Duodenal mucosa (tissue), 2 donors: ENCODE data around the gene TEX36.

Experiments used
- H3K27ac ChIP-seq: one replicate; pipeline ENCODE4 v1.7.0; 2013; ENCODE audit warnings: low read depth, low read length
- H3K27me3 ChIP-seq, 2 donors: one replicate each; pipeline ENCODE4 v1.7.0; 2013; ENCODE audit warnings: low read length in 2 of 2, control low read depth in 1 of 2; ENCODE audit not compliant: insufficient read depth in 2 of 2, control insufficient read depth in 1 of 2
- H3K36me3 ChIP-seq, 2 donors: one replicate each; pipeline ENCODE4 v1.7.0; 2013; ENCODE audit warnings: low read length in 2 of 2, control low read depth in 1 of 2; ENCODE audit not compliant: insufficient read depth in 2 of 2, control insufficient read depth in 1 of 2
- H3K4me1 ChIP-seq, 2 donors: one replicate each; pipeline ENCODE4 v1.7.0; 2013; ENCODE audit warnings: low read length in 2 of 2, control low read depth in 1 of 2; ENCODE audit not compliant: insufficient read depth in 2 of 2, control insufficient read depth in 1 of 2
- H3K4me3 ChIP-seq, 2 donors: one replicate each; pipeline ENCODE4 v1.7.0; 2013; ENCODE audit warnings: low read length in 2 of 2, low read depth in 1 of 2
- H3K9ac ChIP-seq, 2 donors: one replicate each; pipeline ENCODE4 v1.7.0; 2013; ENCODE audit warnings: low read length in 2 of 2, low read depth in 1 of 2
- H3K9me3 ChIP-seq, 2 donors: one replicate each; pipeline ENCODE4 v1.7.0; 2013; ENCODE audit warnings: low read length in 2 of 2, control low read depth in 1 of 2; ENCODE audit not compliant: control insufficient read depth in 1 of 2

Gene TEX36

DNA sequence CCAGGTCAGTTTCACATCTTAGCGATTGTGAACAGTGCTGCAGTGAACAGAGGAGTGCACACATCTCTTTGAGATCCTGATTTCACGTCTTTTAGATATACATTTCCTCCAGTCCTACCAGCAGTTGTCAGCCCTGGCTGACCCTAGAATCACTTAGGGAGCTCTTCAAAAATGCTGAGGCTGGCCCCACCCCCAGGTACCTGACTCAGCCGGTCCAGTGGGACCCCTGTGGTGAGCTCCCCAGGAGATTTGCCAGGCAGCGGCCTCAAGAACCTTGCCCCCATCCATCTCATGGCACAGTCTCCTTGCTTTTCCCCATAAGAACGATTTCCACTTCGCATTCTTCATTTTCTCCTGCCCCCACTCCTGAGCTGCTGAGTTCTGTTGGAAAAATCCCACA lies 45.5 kb downstream of the TEX36 start:
- no peaks in the 10 kb centered on the region for H3K36me3 ChIP-seq
- H3K27ac ChIP-seq: no peak overlapping the region
- H3K9ac ChIP-seq: no peak overlapping the region
- no peak overlapping the region for H3K4me3 ChIP-seq
- peaks cover 0 to 3% of the 10 kb centered on the region in 2 donors for H3K27me3 ChIP-seq
- H3K9me3 ChIP-seq: no peaks in the 10 kb centered on the region
- no peaks in the 10 kb centered on the region for H3K4me1 ChIP-seq

DNA sequence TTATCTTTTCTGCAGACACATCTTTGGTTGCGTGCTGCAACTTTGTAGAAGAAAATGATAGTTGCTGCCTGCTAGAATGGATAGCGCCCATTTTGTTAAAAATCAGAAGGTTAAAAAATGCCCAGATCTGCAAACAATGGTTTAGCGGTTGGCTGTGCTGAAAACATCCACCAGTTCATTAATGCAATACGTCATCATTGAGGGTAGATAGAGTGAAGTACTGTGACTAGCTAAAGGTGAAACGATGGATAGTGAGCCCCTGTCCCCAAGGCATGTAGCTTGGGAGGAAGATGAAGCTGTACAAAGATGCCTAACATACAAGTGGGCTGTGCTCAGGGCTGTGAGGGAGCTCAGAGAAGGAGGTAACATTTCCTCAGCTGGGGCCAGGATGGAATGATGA lies 48.4 kb downstream of the TEX36 start:
- Histone ChIP-seq H3K27ac (no peak overlapping the region), H3K4me1 (no peaks in the 10 kb centered on the region), H3K9ac (no peak overlapping the region), H3K36me3 (no peaks in the 10 kb centered on the region), H3K9me3 (no peaks in the 10 kb centered on the region), H3K4me3 (no peak overlapping the region), H3K27me3 (peaks cover 0 to 3% of the 10 kb centered on the region in 2 donors)

DNA sequence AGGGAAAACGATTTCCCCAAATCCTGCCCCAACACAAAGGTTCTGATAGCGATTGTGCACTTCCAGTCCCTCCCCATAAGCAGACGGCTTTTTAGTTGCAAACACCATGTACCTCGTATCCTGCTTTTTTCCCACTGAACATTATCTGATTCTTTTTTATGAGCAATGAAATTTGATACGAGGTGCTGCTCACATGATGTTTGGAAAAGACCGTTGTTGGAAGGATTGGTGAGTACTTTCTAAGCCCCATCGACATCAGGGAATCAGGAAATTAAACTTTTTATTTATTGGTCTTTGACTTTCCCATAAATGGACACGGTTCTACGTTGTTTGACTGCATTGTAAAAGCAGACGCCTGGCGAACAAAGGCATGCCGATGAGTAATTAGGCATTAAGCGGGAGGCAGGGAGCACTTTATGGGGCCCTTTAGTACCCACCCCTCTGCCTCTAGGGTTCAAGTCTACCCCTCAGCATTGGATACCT lies 49.4 kb downstream of the TEX36 start:
- no peaks in the 10 kb centered on the region for H3K36me3 ChIP-seq
- H3K9ac ChIP-seq: no peak overlapping the region
- H3K4me3 ChIP-seq: no peak overlapping the region
- H3K27me3 ChIP-seq: no peaks in the 10 kb centered on the region
- no peak overlapping the region for H3K27ac ChIP-seq
- H3K4me1 ChIP-seq: no peaks in the 10 kb centered on the region
- H3K9me3 ChIP-seq: no peaks in the 10 kb centered on the region

DNA sequence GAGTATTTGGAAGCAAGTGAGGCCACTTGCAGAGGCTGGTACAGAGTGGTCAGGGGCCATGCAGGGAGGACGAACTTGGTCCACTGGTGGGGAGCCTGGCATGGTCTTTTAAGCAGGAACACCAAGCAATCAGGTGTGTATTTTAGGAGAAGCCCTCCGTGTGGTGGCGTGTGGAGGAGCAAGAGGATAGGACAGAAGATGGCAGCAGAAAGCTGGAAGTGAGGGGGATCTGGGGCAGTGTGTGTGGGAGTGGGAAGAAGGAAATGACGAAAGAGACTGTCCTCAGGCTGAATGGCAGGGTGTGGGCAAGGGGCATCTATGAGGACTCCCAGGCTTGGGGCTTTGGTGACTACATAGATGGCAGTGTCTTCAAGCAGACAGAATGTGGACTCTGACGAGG lies 51.2 kb downstream of the TEX36 start:
- Histone ChIP-seq H3K27ac (no peak overlapping the region), H3K4me1 (no peaks in the 10 kb centered on the region), H3K9me3 (no peaks in the 10 kb centered on the region), H3K36me3 (no peaks in the 10 kb centered on the region), H3K9ac (no peak overlapping the region), H3K27me3 (peaks cover 0 to under 1% of the 10 kb centered on the region in 2 donors), H3K4me3 (no peak overlapping the region)

DNA sequence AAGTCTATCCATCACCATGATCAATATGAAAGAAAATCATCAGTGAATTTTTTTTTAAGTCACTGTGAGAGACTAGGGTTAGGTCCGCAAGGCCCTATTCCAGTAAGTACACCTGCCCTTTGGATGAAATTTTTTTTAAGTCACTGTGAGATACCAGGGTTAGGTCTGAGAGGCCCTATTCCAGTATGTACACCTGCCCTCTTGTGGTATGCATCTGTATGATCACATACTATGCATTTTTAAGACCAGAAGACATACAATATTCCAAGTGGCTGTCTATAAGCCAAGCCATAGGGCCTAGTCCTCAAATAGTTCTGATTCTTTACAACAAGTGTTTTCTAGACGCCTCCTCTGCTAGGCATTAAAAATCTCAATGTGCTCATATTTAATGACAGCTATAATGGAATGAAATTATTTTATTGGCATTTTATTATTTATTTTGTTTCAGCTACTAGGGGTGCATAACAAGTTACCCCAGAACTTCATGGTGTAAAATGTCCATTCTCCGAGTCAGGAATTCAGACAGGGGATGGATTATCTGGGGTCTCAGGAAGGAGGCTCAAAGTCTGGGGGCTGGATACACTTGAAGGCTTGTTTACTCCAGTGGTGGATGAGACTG lies 53.1 kb downstream of the TEX36 start:
- H3K9ac ChIP-seq: no peak overlapping the region
- peaks cover 0 to 8% of the 10 kb centered on the region in 2 donors for H3K27me3 ChIP-seq
- no peaks in the 10 kb centered on the region for H3K36me3 ChIP-seq
- H3K27ac ChIP-seq: no peak overlapping the region
- H3K9me3 ChIP-seq: no peaks in the 10 kb centered on the region
- no peaks in the 10 kb centered on the region for H3K4me1 ChIP-seq
- no peak overlapping the region for H3K4me3 ChIP-seq

DNA sequence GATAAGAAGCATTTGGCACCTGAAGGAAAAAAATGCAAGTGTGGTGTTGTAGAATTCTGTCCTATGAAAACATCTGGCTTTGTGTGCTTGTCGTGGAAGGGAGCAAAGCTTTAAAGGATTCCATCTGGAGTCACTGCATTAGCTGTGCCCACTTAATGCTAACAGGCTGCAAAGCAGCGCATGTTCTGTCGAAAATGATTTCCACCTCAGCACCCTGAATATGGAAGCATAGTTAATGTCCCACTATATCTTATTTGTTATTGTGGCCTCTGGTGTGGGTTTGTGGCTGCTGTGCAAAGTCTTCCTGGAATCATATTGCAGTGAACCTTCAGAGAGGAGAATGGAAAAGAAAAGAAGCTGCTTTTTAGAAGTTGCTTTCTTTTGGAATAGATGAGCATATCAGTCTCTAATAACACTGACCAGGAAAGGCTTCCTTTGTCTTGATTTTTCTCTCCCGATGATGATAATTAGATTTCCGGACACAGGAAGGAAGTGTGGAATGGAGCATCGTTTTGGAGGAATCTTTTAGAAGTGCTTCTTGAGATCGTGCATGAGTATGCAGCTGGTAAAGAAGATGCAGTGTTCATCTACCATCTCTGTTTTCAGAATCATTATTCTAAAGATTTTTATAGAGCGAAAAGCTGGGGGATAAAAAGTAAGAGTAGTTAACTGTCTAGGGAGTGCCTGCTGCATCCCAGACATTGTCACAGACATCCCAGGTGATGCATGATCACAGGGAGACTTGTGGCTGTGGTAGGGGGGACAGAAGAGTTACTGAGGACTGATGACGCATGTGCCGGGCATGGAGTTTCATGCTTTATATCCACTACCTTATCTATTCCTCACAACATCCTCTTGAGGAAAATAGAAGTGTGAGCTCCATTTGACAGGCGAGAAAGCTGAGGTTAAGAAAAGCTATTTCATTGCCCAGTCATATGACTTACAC lies 54.6 kb downstream of the TEX36 start:
- H3K27ac ChIP-seq: no peak overlapping the region
- no peak overlapping the region for H3K9ac ChIP-seq
- H3K4me3 ChIP-seq: no peak overlapping the region
- no peaks in the 10 kb centered on the region for H3K4me1 ChIP-seq
- no peaks in the 10 kb centered on the region for H3K36me3 ChIP-seq
- no peaks in the 10 kb centered on the region for H3K9me3 ChIP-seq
- H3K27me3 ChIP-seq: peaks cover 0 to 8% of the 10 kb centered on the region in 2 donors

DNA sequence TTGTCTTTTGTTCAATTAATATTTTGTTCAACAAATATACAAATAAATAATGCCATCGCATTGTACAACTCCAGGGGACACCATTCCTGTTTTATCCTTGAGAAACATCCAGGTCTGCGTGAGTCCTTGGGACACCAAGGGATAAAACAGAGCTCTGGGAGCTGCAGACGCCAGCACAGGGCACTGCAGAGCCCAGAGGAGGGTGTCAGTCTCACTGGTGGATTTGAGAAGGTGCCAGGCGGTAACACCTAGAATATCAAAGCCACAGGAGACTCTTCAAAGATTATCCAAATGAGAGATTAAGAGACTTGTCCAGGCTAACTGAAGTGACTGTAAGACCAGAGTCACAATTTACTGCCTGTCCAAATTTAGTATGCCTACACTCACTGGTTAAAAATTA lies 55.3 kb downstream of the TEX36 start:
- no peak overlapping the region for H3K4me3 ChIP-seq
- no peak overlapping the region for H3K27ac ChIP-seq
- no peaks in the 10 kb centered on the region for H3K9me3 ChIP-seq
- peaks cover 0 to 8% of the 10 kb centered on the region in 2 donors for H3K27me3 ChIP-seq
- H3K9ac ChIP-seq: no peak overlapping the region
- no peaks in the 10 kb centered on the region for H3K36me3 ChIP-seq
- H3K4me1 ChIP-seq: no peaks in the 10 kb centered on the region

DNA sequence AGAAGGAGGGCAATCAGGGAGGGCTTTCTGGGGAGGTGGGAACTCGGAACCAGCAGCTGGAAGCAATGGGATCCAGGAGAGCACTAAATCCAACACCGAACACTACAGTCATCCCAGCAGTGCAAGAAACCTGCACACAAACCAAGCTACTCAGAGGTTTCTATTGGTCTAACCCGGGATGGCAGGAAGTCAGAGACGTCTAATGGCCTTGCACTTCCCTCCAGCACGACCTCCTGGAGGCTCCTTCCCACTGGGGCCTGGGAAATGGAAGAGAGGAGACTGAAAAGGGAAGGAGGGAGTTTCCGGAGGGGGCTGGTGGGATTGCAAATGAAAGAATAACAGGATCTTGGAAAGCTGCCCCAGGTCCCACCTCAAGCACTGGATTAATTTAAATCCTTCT lies 56.3 kb downstream of the TEX36 start:
- Histone ChIP-seq H3K27me3 (peaks cover 0 to 8% of the 10 kb centered on the region in 2 donors), H3K9me3 (no peaks in the 10 kb centered on the region), H3K4me3 (no peak overlapping the region), H3K36me3 (no peaks in the 10 kb centered on the region), H3K9ac (no peak overlapping the region), H3K4me1 (no peaks in the 10 kb centered on the region), H3K27ac (no peak overlapping the region)

DNA sequence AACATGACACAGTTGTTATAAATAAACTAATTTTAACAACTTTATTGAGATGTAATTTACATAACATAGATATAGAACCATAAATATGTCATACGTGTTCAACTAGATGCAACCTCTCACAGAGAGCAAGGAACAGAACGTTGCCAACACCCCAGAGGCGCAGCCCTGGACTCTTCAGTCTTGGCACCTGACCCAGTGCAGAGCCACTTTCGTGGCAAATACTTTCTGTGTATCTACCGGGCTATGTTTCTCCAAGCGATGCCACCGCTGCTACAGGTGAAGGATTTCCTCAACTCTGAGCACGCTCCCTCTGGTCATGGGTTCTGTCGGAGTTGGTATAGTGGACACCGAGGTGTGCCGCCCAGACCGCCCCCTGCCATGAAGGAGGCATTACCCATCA lies 57.4 kb downstream of the TEX36 start:
- Histone ChIP-seq H3K27ac (no peak overlapping the region), H3K27me3 (peaks cover 0 to 8% of the 10 kb centered on the region in 2 donors), H3K9ac (no peak overlapping the region), H3K9me3 (no peaks in the 10 kb centered on the region), H3K36me3 (no peaks in the 10 kb centered on the region), H3K4me3 (no peak overlapping the region), H3K4me1 (no peaks in the 10 kb centered on the region)

DNA sequence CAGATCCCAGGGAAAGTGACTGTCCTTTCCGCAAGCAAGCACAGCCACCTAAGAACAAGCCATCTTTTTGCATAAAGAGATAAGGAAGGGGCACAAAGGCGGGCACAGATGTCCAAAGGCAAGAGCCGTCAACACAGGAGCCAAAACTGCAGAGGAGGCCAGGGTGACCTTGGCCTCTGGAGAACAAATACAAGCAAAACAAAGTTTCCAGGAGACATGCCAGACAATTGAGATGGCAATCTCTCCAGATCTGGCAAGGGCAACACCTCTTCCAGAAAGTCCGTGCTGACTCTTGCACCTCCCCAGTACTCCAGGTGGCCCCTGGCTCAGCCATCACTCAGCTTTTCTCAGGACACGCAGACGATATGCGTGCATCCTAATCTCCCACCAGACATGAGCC lies 58.2 kb downstream of the TEX36 start:
- Histone ChIP-seq H3K4me3 (no peak overlapping the region), H3K9ac (no peak overlapping the region), H3K36me3 (no peaks in the 10 kb centered on the region), H3K4me1 (no peaks in the 10 kb centered on the region), H3K9me3 (no peaks in the 10 kb centered on the region), H3K27me3 (peaks cover 0 to 8% of the 10 kb centered on the region in 2 donors), H3K27ac (no peak overlapping the region)
